HepG2 (cell line): Measurements from ENCODE around the gene KRTAP5-8. TPM values are rescaled to one million over a fixed set of nuclear protein-coding genes. Genes with fewer than 3 reads are reported as not detected.
"Not testable (repeated sequence)": the region's sequence is repeated elsewhere in the genome, so short reads cannot be mapped to it uniquely, and the experiment has no call there.

Experiments
- AHDC1 ChIP-seq: sonication (generic); formaldehyde crosslinking; IDR thresholded peaks from 2 replicates; pipeline ENCODE4 v1.5.1; 2020; ENCODE audit warnings: mild to moderate bottlenecking, missing genetic modification reagents, borderline replicate concordance
- FOXP1 ChIP-seq, 2 experiments: fragments of 450-650 bp in 1 of 2; IDR thresholded peaks; 2 replicates each; pipeline ENCODE4 v1.6.1; 2017 to 2018; ENCODE audit warnings: antibody characterized with exemption in 1 of 2
- FOXP4 ChIP-seq: sonication (generic); formaldehyde crosslinking; IDR thresholded peaks from 2 replicates; pipeline ENCODE4 v1.4.0; 2020; ENCODE audit warnings: missing genetic modification reagents
- NONO ChIP-seq, 2 experiments: fragments of 450-650 bp in 1 of 2; sonication (generic) in 1 of 2; formaldehyde crosslinking in 1 of 2; IDR thresholded peaks in 1 of 2; conservative IDR thresholded peaks in 1 of 2; 2 replicates each; pipeline versions ENCODE4 v1.6.1 to v1.8.0; 2017 to 2022; ENCODE audit warnings: mild to moderate bottlenecking in 1 of 2, missing genetic modification reagents in 1 of 2, moderate library complexity in 1 of 2
- ONECUT2 ChIP-seq: sonication (generic); formaldehyde crosslinking; IDR thresholded peaks from 2 replicates; pipeline ENCODE4 v1.4.0; 2020; ENCODE audit warnings: missing genetic modification reagents
- PAXIP1 ChIP-seq: sonication (generic); formaldehyde crosslinking; conservative IDR thresholded peaks from 2 replicates; pipeline ENCODE4 v1.4.0; 2020; ENCODE audit warnings: mild to moderate bottlenecking, missing genetic modification reagents, moderate library complexity
- PPARG ChIP-seq: conservative IDR thresholded peaks from 2 replicates; pipeline ENCODE4 v1.6.1; 2016; ENCODE audit warnings: missing biosample characterization, missing genetic modification reagents
- ZBTB4 ChIP-seq: sonication (generic); formaldehyde crosslinking; IDR thresholded peaks from 2 replicates; pipeline ENCODE4 v1.4.0; 2020; ENCODE audit warnings: missing genetic modification reagents, mild to moderate bottlenecking, borderline replicate concordance
- ZFX ChIP-seq: sonication (generic); formaldehyde crosslinking; IDR thresholded peaks from 2 replicates; pipeline ENCODE4 v1.4.0; 2020; ENCODE audit warnings: mild to moderate bottlenecking, low read depth, missing genetic modification reagents, moderate library complexity
- ZNF605 ChIP-seq: sonication (generic); formaldehyde crosslinking; IDR thresholded peaks from 2 replicates; pipeline ENCODE4 v1.8.0; 2022; ENCODE audit warnings: mild to moderate bottlenecking, missing genetic modification reagents
- polyA plus RNA-seq, 8 experiments: library from polyadenylated mRNA; depleted of rRNA in 3 of 8; stranded (reverse) in 7 of 8; unstranded in 1 of 8; fragments of >200 nt; fragmentation: Illumina TruSeq in 4 of 8; extraction: Trizol in 4 of 8; gene quantifications; 2 replicates each; pipeline versions ENCODE4 v1.2.1 to v1.2.3, GENCODE V29; 2011 to 2016; ENCODE audit warnings: low read depth in 4 of 8, missing spikeins in 1 of 8, mixed read lengths in 1 of 8; ENCODE audit not compliant: insufficient read depth in 1 of 8
- total RNA-seq, 5 experiments: library from RNA; depleted of rRNA; stranded (reverse); fragments of >200 nt; fragmentation: Illumina TruSeq; extraction: Trizol; gene quantifications; 2 replicates each; pipeline ENCODE4 v1.2.3, GENCODE V29; 2016; ENCODE audit warnings: low read depth in 1 of 5

The KRTAP5-8 gene
- total and polyA plus RNA-seq, 2 of the 13 experiments (the other 11 are each of a cell fraction or from before 2014, with no cell fraction given): 0.20 TPM; not detected in 1

- 0 out of 2 replicates have a peak, but pooled peaks have one; percentile 26 for TF ChIP-seq ZNF605 (CRISPR knock-in tag)
- TF ChIP-seq PPARG: peak; percentile 94
- not testable (repeated sequence) for TF ChIP-seq NONO, FOXP1 (IDR thresholded peaks at IDR 0.05)
- 0 out of 2 replicates have a peak, but pooled peaks have one; percentile 49 for TF ChIP-seq NONO (CRISPR knock-in tag; conservative IDR thresholded peaks at IDR 0.05)
- peak; percentile 81 for TF ChIP-seq PAXIP1 (CRISPR knock-in tag)
- peak; percentile 81 for TF ChIP-seq FOXP4 (CRISPR knock-in tag)
- peak; percentile 66 for TF ChIP-seq ONECUT2
- peak; percentile 77; the same call in 1 of the 2 replicates for TF ChIP-seq FOXP1 (CRISPR knock-in tag; IDR thresholded peaks at IDR 0.05)
- 0 out of 2 replicates have a peak, but pooled peaks have one; percentile 25 for TF ChIP-seq ZBTB4 (CRISPR knock-in tag)
- TF ChIP-seq ZFX (CRISPR knock-in tag): peak; percentile 78
- TF ChIP-seq AHDC1: peak; percentile 69; the same call in 1 of the 2 replicates
Observed at GRCh38 chr11:71534711-71535608, 2.9 kb upstream of the KRTAP5-8 start (continued).
